Mesendoderm (in vitro differentiated cells): ENCODE measurements around the gene TMIE.
A peak's percentile ranks its signal among the peaks of the same experiment; 100 is the strongest.

Experiments used
- DNase-seq: peaks from one replicate; pipeline ENCODE4 v3.0.0; 2013
- H2AK5ac ChIP-seq: 2 replicates; pipeline ENCODE4 v1.6.1; 2013; ENCODE audit warnings: low read length, inconsistent platforms
- H2BK120ac ChIP-seq: 2 replicates; pipeline ENCODE4 v1.6.1; 2013; ENCODE audit warnings: low read depth, mild to moderate bottlenecking, low read length, moderate library complexity, mixed read lengths
- H2BK15ac ChIP-seq: replicated peaks from 2 replicates; pipeline ENCODE4 v1.6.1; 2013; ENCODE audit warnings: low read depth, mild to moderate bottlenecking, moderate library complexity
- H2BK5ac ChIP-seq: 2 replicates; pipeline ENCODE4 v1.6.1; 2013; ENCODE audit warnings: low read length, inconsistent platforms
- H3K18ac ChIP-seq: 2 replicates; pipeline ENCODE4 v1.6.1; 2013; ENCODE audit warnings: mild to moderate bottlenecking, low read length, mixed read lengths
- H3K23ac ChIP-seq: one replicate; pipeline ENCODE4 v1.6.1; 2013; ENCODE audit warnings: low read length
- H3K27ac ChIP-seq: 2 replicates; pipeline ENCODE4 v1.5.1; 2013; ENCODE audit warnings: low read depth, mild to moderate bottlenecking, inconsistent platforms, low read length, moderate library complexity
- H3K27me3 ChIP-seq: 2 replicates; pipeline ENCODE4 v1.6.1; 2013; ENCODE audit warnings: low read length, control low read depth, mild to moderate bottlenecking, inconsistent platforms; ENCODE audit not compliant: insufficient read depth, poor library complexity
- H3K36me3 ChIP-seq: 2 replicates; pipeline ENCODE4 v1.6.1; 2013; ENCODE audit warnings: low read length, inconsistent platforms; ENCODE audit not compliant: control insufficient read depth, insufficient read depth
- H3K4ac ChIP-seq: one replicate; pipeline ENCODE4 v1.6.1; 2013; ENCODE audit warnings: low read depth, mild to moderate bottlenecking, low read length, moderate library complexity
- H3K4me1 ChIP-seq: 2 replicates; pipeline ENCODE4 v1.6.1; 2013; ENCODE audit warnings: low read depth, low read length, inconsistent platforms; ENCODE audit not compliant: control insufficient read depth
- H3K4me2 ChIP-seq: 2 replicates; pipeline ENCODE4 v1.6.1; 2013; ENCODE audit warnings: low read length
- H3K4me3 ChIP-seq: 2 replicates; pipeline ENCODE4 v1.5.1; 2013; ENCODE audit warnings: mild to moderate bottlenecking, low read length
- H3K56ac ChIP-seq: one replicate; pipeline ENCODE4 v1.6.1; 2013; ENCODE audit warnings: low read length
- H3K79me1 ChIP-seq: 2 replicates; pipeline ENCODE4 v1.6.1; 2013; ENCODE audit warnings: low read length, inconsistent platforms
- H3K79me2 ChIP-seq: 2 replicates; pipeline ENCODE4 v1.6.1; 2013; ENCODE audit warnings: mild to moderate bottlenecking, low read length; ENCODE audit not compliant: control insufficient read depth, insufficient read depth
- H3K9ac ChIP-seq: 2 replicates; pipeline ENCODE4 v1.6.1; 2013; ENCODE audit warnings: low read length, inconsistent platforms
- H4K5ac ChIP-seq: one replicate; pipeline ENCODE4 v1.6.1; 2013; ENCODE audit warnings: low read length
- H4K8ac ChIP-seq: one replicate; pipeline ENCODE4 v1.6.1; 2013; ENCODE audit warnings: low read depth, mild to moderate bottlenecking, control low read depth, low read length, moderate library complexity
- WGBS: extraction: QIAGEN DNeasy Blood & Tissue Kit; methylation state at CpG from one replicate; pipeline ENCODE4 v1.1.7; 2013; ENCODE audit warnings: low lambda C conversion rate, missing lambda C conversion rate; ENCODE audit not compliant: insufficient coverage; ENCODE audit errors: extremely low coverage; 5-methylcytosine and 5-hydroxymethylcytosine counted together

TMIE gene

DNA sequence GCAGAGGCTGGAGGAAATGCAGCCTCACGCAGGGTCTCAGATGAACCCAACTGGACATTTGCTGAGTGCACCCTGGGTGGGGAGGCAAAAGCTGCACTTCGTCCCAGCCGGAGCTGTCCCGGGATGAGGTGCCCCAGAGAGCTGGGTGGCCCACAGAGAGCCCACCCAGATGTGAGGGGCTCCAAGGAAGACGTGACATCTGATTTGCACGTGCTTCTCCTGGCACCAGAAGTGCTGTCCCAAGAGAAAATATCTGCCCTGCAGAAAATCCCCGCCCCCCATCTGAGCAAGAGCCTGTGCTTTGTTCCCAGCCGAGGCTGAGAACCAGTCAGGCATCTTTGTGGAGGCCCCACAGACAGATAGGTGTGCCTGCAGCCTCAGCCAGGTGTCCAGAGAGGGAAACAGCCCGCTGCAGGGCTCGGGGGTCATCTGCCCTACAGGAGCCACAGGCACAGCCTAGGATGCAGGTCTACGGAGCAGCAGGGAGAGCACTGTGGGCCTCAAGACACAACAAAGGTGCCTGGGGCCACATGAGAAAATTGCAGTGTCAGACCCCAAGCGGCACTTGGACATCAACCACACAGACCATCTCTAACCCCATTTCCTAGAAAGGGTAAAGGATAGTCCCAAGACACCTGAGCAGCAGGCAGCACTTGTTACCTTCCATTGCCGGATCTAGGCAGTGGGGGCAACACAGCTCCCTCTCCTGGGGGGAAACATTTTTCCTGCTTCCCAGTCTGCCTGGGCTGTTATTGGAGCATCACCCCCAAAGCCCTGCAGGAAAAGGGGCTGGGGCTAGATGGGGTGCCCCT, 5.8 kb downstream of the TMIE start:
- no peaks in the 10 kb centered on the region for H3K27me3 ChIP-seq

DNA sequence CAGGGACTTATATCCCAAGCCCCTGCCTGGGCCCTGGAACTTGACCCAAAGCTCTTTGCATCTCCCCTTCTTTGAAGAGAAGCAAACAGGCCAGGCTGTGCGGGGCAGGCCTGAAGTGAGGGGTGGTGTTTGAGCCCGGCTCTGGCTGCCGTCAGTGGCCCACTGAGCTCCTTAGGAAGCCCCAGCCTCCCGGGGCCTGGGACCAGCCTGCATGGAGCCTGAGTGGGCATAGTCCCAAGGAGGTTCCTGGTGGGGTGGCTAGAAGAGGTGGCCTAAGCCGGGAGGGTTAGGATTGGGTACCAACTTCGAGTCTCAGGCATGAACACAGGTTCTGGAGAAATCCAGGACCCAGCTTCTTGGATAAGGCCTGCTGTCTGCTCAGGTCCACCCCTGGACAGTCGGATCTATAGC, 6.4 kb downstream of the TMIE start:
- DNase-seq: no peak
- Histone ChIP-seq H3K4me1 (peaks cover 1% of the 10 kb centered on the region), H3K4ac (no peak overlapping the region), H3K4me3 (no peak overlapping the region), H3K9ac (no peak overlapping the region), H3K36me3 (no peaks in the 10 kb centered on the region), H3K4me2 (no peak overlapping the region), H2BK120ac (no peak overlapping the region), H3K27ac (no peak overlapping the region), H2BK15ac (no peak overlapping the region), H3K27me3 (no peaks in the 10 kb centered on the region), H2BK5ac (no peak overlapping the region), H4K8ac (no peak overlapping the region), H3K56ac (no peak overlapping the region), H4K5ac (no peak overlapping the region), H3K23ac (no peak overlapping the region), H3K79me2 (no peaks in the 10 kb centered on the region), H2AK5ac (no peak overlapping the region), H3K79me1 (no peaks in the 10 kb centered on the region), H3K18ac (no peak overlapping the region)
- WGBS: no CpG with 5 or more reads among the region's 7 CpGs

More for the DNA sequence above, 5.8 kb downstream of the TMIE start:
- H3K4me2 ChIP-seq: no peak overlapping the region
- no peak overlapping the region for H3K23ac ChIP-seq
- H3K36me3 ChIP-seq: no peaks in the 10 kb centered on the region
- no peak overlapping the region for H3K4ac ChIP-seq
- H3K79me1 ChIP-seq: no peaks in the 10 kb centered on the region
- H3K79me2 ChIP-seq: no peaks in the 10 kb centered on the region
- H3K56ac ChIP-seq: peak overlapping the region; percentile 7
- no peak overlapping the region for H2BK15ac ChIP-seq
- H3K4me3 ChIP-seq: no peak overlapping the region
- no CpG with 5 or more reads among the region's 13 CpGs for WGBS
- H4K5ac ChIP-seq: no peak overlapping the region
- peaks cover 2% of the 10 kb centered on the region for H3K4me1 ChIP-seq
- no peak overlapping the region for H3K9ac ChIP-seq
- no peak overlapping the region for H3K18ac ChIP-seq
- no peak overlapping the region for H4K8ac ChIP-seq
- no peak overlapping the region for H2AK5ac ChIP-seq
- no peak overlapping the region for H2BK5ac ChIP-seq
- H2BK120ac ChIP-seq: no peak overlapping the region
- no peak for DNase-seq
- H3K27ac ChIP-seq: no peak overlapping the region

DNA sequence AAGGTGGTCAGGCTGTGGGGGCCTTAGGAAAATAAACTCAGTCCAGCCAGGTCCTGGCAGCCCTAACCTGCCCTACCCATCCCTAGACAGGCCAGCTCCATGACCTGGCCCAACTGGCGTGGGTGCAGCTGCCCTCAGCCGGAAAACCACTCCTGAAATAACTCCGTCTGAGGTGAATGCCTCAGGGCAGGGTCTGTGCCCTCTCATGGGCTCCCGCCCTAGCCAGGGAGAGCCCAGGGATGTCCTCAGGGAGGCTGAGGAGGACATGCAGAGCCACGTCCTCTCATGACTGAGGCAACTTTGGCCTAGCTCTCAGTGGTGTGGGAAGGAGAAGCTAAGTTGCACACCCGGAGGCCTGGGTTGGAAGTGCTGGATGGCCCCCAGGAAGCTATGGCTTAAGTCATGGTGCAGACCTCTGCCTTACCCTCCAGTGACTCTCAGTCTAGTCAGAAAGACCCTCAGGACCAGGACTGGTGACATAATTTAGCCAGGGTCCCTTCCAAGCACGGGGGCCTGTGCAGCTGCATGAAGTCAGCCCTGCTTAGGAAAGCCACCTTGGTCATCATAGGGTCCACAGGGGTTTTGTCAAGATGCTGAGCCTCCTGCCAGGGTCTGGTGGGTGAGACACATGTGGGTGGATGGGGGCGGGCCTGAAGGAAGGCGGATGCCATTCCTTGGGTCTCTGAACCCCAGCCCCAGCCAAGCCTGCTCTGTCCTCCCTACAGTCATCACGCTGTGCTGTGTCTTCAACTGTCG, 7.4 kb downstream of the TMIE start:
- H3K4me2 ChIP-seq: no peak overlapping the region
- H2AK5ac ChIP-seq: no peak overlapping the region
- H4K5ac ChIP-seq: no peak overlapping the region
- no peak for DNase-seq
- no peak overlapping the region for H4K8ac ChIP-seq
- H3K4ac ChIP-seq: no peak overlapping the region
- H3K27me3 ChIP-seq: no peaks in the 10 kb centered on the region
- H3K4me1 ChIP-seq: peaks cover 1% of the 10 kb centered on the region
- no peaks in the 10 kb centered on the region for H3K36me3 ChIP-seq
- no peaks in the 10 kb centered on the region for H3K79me1 ChIP-seq
- H3K56ac ChIP-seq: no peak overlapping the region
- no peak overlapping the region for H2BK5ac ChIP-seq
- H2BK120ac ChIP-seq: no peak overlapping the region
- no CpG with 5 or more reads among the region's 11 CpGs for WGBS
- no peak overlapping the region for H3K27ac ChIP-seq
- no peaks in the 10 kb centered on the region for H3K79me2 ChIP-seq
- no peak overlapping the region for H3K9ac ChIP-seq
- H3K23ac ChIP-seq: no peak overlapping the region
- no peak overlapping the region for H2BK15ac ChIP-seq
- no peak overlapping the region for H3K4me3 ChIP-seq
- no peak overlapping the region for H3K18ac ChIP-seq

DNA sequence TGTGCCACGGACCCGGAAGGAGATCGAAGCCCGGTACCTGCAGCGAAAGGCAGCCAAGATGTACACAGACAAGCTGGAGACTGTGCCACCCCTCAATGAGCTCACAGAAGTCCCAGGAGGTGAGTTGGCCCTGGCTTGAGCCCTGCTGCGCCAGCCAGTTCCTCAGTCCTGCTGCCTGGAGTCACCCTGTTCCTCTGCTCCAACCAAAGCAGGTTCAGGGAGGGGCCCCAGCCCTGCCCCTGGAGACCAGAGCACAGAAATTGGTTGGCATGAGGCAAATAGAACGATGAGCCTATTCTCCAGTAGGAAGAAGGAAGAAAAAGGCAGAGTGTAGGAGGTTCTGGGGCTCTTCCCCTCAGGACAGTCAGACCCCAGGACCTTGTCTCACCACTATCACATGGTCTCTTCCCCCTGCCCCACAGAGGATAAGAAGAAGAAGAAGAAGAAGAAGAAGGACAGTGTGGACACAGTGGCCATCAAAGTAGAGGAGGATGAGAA, 8.0 kb downstream of the TMIE start:
- WGBS: no CpG with 5 or more reads among the region's 7 CpGs
- Histone ChIP-seq H3K4me2 (no peak overlapping the region), H3K27ac (no peak overlapping the region), H3K9ac (no peak overlapping the region), H2BK15ac (no peak overlapping the region), H4K5ac (no peak overlapping the region), H3K36me3 (no peaks in the 10 kb centered on the region), H2BK5ac (no peak overlapping the region), H2BK120ac (no peak overlapping the region), H2AK5ac (no peak overlapping the region), H4K8ac (no peak overlapping the region), H3K79me1 (no peaks in the 10 kb centered on the region), H3K79me2 (no peaks in the 10 kb centered on the region), H3K18ac (no peak overlapping the region), H3K56ac (no peak overlapping the region), H3K27me3 (no peaks in the 10 kb centered on the region), H3K23ac (no peak overlapping the region), H3K4me1 (peaks cover 1% of the 10 kb centered on the region), H3K4me3 (no peak overlapping the region), H3K4ac (no peak overlapping the region)
- DNase-seq: no peak

DNA sequence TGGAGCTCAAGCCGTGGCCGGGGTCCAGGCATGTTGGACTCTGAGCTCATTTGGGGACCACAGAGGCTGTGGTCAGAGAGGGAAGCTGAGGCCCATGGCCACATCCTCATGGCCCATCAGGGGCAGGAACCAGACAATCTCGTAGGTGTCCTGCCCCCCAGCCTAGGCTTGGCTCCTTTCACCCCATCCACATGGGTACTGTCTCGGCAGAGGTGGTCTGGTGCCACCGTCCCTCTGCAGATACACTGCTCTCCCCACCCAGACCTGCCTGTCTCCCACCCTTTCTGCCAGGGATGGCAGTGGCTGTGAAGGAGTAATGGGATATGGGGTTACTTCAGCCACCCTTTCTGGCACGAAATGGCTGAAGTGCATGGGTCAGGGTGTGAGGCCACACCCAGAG, 8.5 kb downstream of the TMIE start:
- no peak overlapping the region for H2AK5ac ChIP-seq
- no peak overlapping the region for H3K56ac ChIP-seq
- H2BK120ac ChIP-seq: no peak overlapping the region
- H2BK5ac ChIP-seq: no peak overlapping the region
- no peaks in the 10 kb centered on the region for H3K79me1 ChIP-seq
- H3K4me2 ChIP-seq: no peak overlapping the region
- no peaks in the 10 kb centered on the region for H3K27me3 ChIP-seq
- no peak overlapping the region for H4K5ac ChIP-seq
- H3K79me2 ChIP-seq: no peaks in the 10 kb centered on the region
- no peak overlapping the region for H4K8ac ChIP-seq
- no peak overlapping the region for H2BK15ac ChIP-seq
- no peak overlapping the region for H3K9ac ChIP-seq
- no peak for DNase-seq
- no peak overlapping the region for H3K23ac ChIP-seq
- WGBS: no CpG with 5 or more reads among the region's 6 CpGs
- H3K4ac ChIP-seq: no peak overlapping the region
- H3K18ac ChIP-seq: no peak overlapping the region
- H3K4me1 ChIP-seq: peaks cover 1% of the 10 kb centered on the region
- H3K36me3 ChIP-seq: no peaks in the 10 kb centered on the region
- no peak overlapping the region for H3K4me3 ChIP-seq
- no peak overlapping the region for H3K27ac ChIP-seq
